HG03354 (cell line): ENCODE results near the gene PRTG.
"Not testable (repeated sequence)": the region's sequence is repeated elsewhere in the genome, so short reads cannot be mapped to it uniquely, and the experiment has no call there.

Experiments
- ATAC-seq: cut with Tn5 transposase; IDR thresholded peaks from one replicate; pipeline ENCODE4 v1.9.1; 2021; ENCODE audit warnings: mild to moderate bottlenecking; ENCODE audit not compliant: unreplicated experiment, poor library complexity, severe bottlenecking

PRTG gene, protein sequence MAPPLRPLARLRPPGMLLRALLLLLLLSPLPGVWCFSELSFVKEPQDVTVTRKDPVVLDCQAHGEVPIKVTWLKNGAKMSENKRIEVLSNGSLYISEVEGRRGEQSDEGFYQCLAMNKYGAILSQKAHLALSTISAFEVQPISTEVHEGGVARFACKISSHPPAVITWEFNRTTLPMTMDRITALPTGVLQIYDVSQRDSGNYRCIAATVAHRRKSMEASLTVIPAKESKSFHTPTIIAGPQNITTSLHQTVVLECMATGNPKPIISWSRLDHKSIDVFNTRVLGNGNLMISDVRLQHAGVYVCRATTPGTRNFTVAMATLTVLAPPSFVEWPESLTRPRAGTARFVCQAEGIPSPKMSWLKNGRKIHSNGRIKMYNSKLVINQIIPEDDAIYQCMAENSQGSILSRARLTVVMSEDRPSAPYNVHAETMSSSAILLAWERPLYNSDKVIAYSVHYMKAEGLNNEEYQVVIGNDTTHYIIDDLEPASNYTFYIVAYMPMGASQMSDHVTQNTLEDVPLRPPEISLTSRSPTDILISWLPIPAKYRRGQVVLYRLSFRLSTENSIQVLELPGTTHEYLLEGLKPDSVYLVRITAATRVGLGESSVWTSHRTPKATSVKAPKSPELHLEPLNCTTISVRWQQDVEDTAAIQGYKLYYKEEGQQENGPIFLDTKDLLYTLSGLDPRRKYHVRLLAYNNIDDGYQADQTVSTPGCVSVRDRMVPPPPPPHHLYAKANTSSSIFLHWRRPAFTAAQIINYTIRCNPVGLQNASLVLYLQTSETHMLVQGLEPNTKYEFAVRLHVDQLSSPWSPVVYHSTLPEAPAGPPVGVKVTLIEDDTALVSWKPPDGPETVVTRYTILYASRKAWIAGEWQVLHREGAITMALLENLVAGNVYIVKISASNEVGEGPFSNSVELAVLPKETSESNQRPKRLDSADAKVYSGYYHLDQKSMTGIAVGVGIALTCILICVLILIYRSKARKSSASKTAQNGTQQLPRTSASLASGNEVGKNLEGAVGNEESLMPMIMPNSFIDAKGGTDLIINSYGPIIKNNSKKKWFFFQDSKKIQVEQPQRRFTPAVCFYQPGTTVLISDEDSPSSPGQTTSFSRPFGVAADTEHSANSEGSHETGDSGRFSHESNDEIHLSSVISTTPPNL

DNA sequence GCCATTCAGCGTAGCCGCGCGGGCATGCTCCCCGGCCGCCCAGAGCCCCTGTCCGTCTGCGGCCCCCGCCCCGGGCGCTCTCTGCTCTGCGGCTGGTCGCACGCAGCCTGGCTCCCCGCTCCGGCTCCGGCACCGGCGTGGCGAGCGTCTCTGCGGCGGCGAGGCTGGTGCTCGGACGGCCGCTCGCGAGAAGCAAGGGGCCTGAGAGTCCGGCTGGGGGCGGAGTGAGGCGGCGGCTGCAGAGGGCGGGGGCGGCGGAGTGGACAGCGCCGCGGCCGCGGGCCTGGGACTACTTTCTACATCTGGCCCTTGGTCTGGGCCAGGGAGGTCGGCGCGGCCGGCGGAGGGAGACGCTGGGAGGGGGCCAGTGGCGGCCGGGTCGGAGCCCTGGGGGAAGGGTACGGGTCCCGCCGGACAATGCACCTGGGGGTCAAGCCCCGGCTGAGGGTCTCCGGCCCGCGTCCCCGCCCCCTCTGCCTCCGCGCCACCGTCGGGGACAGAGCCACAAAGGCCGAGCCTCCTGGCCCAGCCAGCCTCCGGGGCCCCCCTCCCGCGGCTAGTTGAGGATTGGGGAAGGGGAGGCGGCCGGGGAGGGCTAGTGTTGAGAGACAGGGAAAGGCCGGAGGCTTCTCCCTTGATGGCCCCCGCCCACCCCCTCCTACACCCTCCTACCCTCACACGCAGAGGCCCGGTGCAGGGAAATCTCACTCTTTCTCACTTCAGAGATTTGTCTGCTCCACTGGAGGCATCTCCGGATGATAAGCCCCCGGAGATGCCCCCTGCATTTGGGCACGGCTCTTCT lies at the start of gene PRTG:
Gene PRTG (minus strand): TSS at position 226 of the 802 bp plus-strand sequence. CDS start 221 bp downstream, at position 5.
- peak; percentile 42 for ATAC-seq

DNA sequence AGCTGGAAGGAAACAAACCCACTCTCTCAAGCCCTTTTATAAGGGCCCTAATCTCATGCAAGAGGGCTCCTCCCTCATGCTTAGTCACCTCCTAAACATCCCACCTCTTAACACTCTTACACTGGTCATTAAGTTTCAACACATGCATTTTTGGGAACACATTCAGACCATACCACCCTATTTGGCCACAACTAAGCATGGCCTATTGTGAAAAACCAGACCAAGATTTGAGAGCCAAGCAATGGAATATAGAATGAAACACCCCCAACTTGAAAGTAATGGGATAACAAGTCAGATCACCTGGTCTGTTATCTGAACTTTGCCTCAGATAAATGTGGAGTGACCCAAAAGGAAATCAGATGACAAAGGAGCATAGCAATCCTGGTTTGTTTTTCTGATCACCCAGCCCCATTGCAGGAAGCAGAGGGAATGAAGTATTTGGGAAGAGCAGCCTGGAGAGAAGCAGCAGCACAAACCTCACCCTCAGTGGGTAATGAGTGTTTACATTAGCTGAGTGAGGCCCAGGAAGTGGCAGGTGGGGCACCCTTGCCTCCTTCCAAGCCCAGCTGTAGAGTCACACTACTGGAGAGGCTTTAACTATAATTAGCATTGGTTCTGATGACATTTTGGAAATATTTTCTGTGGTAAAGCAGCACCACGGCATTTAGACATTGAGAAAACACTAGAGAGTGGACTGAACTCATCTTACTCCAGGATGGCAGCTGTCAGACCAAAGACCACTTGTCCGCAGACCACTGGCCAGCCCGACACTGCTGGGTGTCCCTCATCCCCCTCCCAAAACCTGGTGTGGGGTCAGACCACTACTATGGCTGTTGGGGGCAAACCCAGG lies 48.8 kb upstream of the PRTG start:
- no peak for ATAC-seq

DNA sequence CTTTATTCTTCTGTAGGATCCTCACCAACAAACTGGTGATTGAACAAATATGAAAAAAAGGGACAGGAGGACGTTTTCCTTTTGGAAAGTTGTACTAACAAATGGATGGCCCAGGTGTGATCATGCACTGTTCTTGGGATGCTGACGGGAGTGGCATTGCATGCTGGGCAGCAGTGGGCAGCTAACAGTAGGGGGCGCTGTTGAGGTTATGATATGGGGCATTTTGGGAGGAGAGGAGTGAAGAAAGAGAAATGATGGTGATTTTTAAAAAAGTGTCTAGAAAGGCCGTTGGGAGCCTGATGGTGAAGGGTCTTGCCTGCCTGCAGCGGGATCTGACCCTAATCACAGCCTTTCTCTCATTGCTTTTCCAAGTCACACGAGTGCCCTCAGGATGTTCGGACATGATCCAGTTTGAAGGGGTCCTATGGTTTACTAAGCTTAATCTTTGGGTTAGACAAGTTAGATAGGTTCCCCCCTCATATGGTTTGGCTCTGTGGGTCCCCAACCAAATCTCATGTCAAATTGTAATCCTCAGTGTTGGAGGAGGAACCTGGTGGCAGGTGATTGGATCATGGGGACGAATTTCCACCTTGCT lies 46.2 kb upstream of the PRTG start:
- no peak for ATAC-seq

DNA sequence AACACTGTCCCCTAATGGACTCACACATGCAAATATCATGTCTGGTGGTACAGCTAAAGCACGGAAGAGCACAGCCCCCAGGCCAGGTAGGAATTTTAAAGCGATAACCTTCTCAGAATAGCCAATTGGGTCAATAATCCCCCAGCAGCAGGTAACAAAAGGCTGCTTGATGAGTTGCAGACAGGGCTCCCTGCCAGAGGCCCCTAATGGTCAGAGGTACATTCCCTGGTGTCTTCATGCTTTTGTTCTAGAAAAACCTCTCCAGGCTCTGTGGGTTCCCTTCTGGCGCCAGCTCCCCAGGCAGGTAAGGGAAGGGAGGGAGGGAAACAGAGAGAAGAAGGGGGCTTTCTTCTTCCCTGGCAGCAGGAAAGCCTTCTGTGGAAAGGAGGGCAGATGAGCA lies 43.4 kb upstream of the PRTG start:
- ATAC-seq = no peak

DNA sequence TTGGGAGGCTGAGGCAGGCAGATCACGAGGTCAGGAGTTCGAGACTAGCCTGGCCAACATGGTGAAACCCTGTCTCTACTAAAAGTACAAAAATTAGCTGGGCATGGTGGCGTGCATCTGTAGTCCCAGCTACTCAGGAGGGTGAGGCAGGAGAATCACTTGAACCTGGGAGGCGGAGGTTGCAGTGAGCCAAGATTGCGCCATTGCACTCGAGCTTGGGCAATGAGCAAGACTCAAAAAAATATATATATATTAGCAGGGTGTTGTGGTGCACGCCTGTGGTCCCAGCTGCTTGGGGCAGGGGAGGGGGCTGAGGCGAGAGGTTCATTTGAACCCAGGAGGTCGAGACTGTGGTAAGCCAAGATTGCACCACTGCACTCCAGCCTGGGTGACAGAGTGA lies 42.6 kb upstream of the PRTG start:
- ATAC-seq = not testable (repeated sequence)

DNA sequence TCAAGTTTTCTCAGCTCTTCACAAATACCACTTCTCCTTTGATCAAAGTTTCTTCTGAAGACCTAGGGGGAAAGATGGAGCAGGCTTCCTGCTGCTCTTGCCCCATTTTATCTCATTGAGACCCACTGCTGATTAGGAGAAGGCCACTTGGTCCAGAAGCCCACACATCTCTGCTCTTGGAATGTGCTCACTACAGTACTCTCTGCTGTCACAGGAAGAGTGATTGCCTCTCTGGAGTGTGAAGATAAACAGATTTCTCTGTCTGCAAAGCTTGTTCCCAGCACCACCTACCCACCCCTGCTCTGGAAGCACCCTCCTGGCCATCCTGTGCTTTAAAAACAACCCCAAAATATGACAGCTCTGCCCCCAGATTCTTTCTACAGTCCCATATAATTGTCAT lies 41.3 kb upstream of the PRTG start:
- ATAC-seq = no peak

DNA sequence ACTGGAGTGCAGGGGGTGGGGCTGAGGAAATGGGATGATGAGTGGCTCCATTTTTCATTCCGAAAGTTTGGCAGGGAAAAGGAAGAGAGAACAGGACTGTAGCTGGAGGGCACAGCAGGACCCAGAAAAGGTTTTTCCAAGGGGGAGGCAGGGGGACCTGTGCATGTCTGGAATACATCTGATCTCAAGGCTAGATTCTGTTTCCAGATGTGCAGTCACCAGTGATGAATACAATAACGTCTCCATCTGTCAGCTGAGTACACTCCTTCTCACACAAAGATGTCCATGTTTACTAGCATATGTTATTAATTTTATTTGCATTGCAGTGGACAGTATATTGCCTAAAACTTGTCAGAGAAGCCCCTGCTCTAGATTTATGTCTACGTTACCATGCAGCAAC lies 39.9 kb upstream of the PRTG start:
- no peak for ATAC-seq

DNA sequence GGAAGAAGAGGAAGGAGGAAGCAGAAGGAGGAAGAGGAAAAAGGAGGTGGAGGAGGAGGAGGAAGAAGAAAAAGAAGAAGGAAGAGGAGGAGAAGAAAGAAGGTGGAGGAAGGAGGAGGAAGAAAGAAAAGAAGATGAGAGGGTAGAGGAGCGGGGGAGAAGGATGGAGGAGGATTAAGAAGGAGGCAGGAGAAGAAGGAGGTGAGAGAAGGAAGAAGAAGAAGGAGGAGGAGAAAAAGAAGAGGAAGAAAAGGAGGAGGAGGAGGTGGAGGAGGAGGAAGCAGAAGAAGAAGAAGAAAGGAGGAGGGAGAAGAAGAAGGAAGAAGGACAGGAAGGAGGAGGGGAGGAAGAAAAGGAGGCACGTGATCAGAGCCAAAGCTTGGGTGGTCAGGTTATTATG lies 37.3 kb upstream of the PRTG start:
- ATAC-seq = no peak

DNA sequence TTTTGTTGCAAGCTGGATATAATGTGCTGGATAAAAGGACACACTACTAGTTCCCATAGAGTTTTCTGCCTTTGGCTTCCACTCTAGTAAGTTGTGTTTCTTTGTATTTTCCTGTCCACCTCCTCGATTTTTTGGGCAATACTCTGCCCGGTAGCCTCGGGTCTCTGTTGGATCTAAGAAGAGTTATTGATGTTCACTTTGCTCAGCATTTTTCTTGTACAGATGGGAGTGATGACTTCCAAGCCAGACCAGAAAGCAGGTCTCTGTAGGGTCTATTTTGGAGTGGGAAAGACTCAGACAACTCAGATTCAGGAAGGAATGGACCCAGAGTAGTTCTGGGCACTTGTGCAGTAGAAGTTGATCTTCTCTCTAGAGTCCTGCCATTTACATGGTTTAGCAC lies 36.0 kb upstream of the PRTG start:
- ATAC-seq = no peak

DNA sequence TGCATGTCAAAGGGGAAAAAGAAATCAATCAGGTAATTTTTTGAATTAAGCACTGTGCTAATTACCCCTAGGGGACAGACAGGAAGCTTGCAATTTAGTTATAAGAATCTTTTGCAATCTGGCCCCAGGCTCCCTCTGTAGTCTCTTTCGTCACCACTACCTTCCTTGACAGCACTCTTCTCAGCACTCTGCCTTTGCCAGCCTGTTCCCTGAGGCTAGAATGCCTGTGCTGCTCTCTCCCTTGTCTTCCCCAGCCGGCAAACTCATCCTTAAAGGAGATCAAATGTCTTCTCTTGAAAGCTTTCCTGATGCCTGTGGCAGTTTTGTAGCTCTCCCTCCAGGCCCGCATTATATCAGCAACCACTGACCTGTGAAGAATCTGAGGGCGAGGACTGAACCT lies 32.4 kb upstream of the PRTG start:
- no peak for ATAC-seq

DNA sequence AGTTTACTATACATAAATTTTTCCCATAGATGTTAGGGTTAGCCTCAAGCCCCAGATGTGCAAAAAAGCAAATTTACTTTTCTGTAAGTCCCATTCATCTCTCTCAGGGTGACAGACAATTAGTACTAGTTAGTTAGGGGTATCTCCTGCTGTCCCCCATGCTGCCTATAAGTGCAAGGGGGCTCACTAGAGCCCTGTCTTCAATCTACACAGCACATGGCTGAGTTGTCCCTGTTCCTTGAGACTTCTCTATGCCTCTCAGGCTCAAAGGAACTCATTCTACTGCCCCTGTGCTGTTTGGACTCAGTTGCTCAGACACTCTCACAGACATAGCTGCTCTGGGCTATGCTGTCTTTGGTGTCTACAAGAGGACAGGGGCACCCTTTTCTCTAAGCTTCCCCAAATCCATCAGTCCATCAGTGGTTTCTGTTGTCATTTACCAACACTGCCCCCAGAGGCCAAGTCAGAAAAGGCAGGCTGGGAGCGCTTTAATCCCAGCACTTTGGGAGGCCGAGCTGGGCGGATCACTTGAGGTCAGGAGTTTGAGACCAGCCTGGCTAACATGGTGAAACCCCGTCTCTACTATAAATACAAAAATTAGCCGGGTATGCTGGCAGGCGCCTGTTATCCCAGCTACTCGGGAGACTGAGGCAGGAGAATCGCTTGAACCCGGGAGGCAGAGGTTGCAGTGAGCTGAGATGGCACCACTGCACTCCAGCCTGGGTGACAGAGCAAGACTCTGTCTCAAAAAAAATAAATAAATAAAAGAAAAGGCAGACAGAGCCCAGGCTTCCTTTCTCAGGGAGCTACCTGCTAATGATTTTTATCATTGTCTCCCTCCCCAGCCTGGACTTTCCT lies 31.4 kb upstream of the PRTG start:
- ATAC-seq = peak; percentile 83

DNA sequence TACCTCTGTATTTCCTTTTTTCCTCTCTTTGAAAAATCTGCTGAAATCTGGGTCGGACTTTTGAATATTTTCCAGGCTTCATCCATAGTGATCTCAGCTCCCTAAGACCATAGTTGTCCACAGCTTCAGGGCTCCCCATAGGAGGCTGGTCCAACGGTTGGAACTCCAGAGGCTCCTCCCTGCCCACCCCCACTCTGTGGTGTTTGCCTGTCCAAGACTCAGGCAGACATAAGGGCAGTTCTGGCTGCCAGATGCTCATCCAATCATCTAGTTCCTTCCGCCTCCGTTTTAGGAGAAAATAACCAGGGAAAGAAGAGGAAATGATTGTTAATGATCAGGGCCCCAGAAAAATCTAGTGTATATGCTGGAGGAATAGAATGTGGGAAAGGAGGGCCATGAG lies 27.9 kb upstream of the PRTG start:
- no peak for ATAC-seq

DNA sequence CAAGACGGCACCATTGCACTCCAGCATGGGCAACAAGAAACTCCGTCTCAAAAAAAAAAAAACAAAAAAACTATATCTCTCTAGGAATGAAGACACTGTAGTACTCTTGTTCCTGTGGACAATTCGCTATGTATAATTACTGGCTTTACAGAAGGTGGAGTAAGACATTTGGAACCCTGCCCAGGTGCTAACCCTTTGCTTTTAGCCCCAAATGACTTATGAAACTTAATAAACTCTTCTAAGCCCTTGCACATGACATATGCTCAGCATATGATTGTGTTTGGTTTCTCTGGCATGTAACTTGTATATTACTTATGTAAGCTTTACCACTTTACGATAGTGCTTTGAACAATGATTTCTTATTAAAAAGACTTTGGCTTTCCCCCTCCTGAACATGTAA lies 27.3 kb upstream of the PRTG start:
- no peak for ATAC-seq

DNA sequence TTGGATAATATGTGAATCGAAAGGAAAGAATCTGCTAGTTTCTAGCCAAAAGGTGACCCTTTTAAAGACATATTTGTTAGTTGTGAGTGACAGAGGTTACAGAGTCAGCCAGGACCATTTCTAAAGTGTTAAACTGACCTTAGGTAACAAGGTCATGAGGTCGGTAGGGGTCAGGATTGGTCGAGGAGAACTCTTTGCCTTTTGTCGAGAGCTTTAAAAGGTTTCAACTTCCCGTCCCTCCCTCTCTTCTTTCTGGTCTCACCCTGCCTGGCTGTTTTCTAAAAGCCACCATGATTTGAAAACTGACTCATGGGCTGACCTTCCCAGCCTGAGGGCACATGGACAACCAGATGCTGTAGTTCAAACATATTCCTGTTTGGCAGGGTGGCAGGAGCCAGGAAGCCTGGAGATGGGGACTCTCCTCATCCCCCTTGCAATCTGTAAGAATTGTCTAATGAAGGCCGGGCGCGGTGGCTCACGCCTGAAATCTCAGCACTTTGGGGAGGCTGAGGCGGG lies 25.8 kb upstream of the PRTG start:
- ATAC-seq = no peak

DNA sequence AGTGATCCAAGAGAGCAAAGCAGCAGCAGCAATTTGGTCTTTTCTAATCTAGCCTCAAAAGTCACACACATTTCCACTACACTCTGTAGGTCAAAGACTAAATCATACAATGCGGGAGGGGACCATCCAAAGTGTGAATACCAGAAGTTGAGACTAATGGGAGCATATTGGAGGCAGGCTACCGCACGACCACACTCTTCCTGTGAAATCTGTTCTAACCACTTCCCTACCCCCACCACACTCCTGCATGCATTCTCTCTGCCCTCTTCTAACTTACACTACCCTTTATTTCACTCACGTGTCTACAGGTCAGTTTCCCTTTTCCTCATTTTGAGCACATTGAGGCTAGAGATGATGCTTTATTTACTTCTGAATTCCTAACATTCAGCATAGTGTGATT lies 23.7 kb upstream of the PRTG start:
- no peak for ATAC-seq

DNA sequence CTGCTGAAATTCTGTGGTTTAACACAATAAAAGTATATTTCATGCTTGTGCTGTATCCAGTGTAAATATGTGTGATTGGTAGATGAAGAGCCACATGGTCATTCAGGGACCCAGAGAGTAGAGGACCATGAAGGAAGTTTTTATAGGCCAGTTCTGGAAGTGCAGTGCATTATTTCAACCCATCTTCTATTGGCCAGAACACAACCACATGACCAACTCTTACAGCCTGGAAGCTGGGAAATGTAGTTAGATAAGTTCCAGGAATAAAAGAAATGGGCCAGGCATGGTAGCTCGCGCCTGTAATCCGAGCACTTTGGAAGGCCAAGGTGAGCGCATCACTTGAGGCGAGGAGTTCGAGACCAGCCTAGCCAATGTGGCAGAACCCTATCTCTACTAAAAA lies 21.4 kb upstream of the PRTG start:
- ATAC-seq = no peak

DNA sequence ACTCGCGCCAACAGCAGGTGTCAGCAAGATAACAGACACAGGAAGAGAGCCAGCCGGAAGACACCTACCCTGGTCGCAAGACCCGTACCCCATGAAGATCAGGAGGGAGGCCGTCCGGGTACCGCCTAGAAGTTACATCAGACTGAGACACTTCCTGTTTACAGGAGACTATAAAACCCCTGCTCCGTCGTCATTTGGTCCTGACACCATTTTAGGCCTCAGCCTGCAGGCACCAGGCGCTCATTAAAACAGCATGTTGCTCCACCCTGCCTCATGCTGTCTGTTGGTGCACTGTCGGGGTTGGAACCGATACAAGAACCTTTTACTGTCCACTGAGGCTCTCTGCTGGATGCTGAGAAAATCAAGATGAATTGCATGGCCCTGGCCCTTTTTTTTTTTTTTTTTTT lies 15.6 kb upstream of the PRTG start:
- ATAC-seq = no peak
